GM23338 (cell line): ENCODE results near the gene GCK. TPM values are rescaled to one million over a fixed set of nuclear protein-coding genes. Genes with fewer than 3 reads are reported as not detected.

Experiments used
- ATAC-seq: fragments of 200-7000 bp; cut with Tn5 transposase; 3 replicates; pipeline ENCODE4 v1.9.1; 2020
- DNase-seq: peaks from one replicate; pipeline ENCODE4 v3.0.0-alpha.2; 2015; ENCODE audit warnings: low spot score
- H2AFZ ChIP-seq: fragments of 200-600 bp; sonication (generic); 2 replicates; pipeline ENCODE4 v1.8.0; 2016; ENCODE audit warnings: antibody characterized with exemption, mild to moderate bottlenecking, moderate library complexity
- H3F3A ChIP-seq: fragments of 200-600 bp; sonication (generic); replicated peaks from 2 replicates; pipeline ENCODE4 v1.8.0; 2017; ENCODE audit warnings: antibody characterized with exemption, mixed run types, low read depth
- H3K27ac ChIP-seq: fragments of 200-600 bp; sonication (generic); 2 replicates; pipeline ENCODE4 v1.6.1; 2016; ENCODE audit warnings: low read depth
- H3K27me3 ChIP-seq: fragments of 200-600 bp; sonication (generic); 2 replicates; pipeline ENCODE4 v1.8.0; 2016; ENCODE audit warnings: mild to moderate bottlenecking, mixed run types, moderate library complexity; ENCODE audit not compliant: insufficient read depth
- H3K36me3 ChIP-seq: fragments of 200-600 bp; sonication (generic); 2 replicates; pipeline ENCODE4 v1.8.0; 2016; ENCODE audit warnings: mild to moderate bottlenecking; ENCODE audit not compliant: insufficient read depth
- H3K4me1 ChIP-seq: fragments of 200-600 bp; sonication (generic); 2 replicates; pipeline ENCODE4 v1.8.0; 2016; ENCODE audit warnings: mild to moderate bottlenecking, moderate library complexity; ENCODE audit not compliant: insufficient read depth
- H3K4me2 ChIP-seq: fragments of 200-600 bp; sonication (generic); 2 replicates; pipeline ENCODE4 v1.7.1; 2017; ENCODE audit warnings: mixed run types
- H3K4me3 ChIP-seq: fragments of 200-600 bp; sonication (generic); 2 replicates; pipeline ENCODE4 v1.6.1; 2016; ENCODE audit warnings: mixed run types
- H3K79me2 ChIP-seq: fragments of 200-600 bp; sonication (generic); replicated peaks from 2 replicates; pipeline ENCODE4 v1.8.0; 2017; ENCODE audit warnings: mild to moderate bottlenecking; ENCODE audit not compliant: insufficient read depth
- H3K9me2 ChIP-seq: fragments of 200-600 bp; sonication (generic); 2 replicates; pipeline ENCODE4 v1.8.0; 2017; ENCODE audit not compliant: insufficient read depth
- H4K20me1 ChIP-seq: fragments of 200-600 bp; sonication (generic); replicated peaks from 2 replicates; pipeline ENCODE4 v1.8.0; 2017; ENCODE audit warnings: mild to moderate bottlenecking; ENCODE audit not compliant: insufficient read depth
- H3K27ac Mint-ChIP-seq: 2 replicates; pipeline ENCODE4 v1.8.0; 2020; ENCODE audit warnings: inconsistent platforms, mild to moderate bottlenecking, moderate library complexity, mixed read lengths
- H3K27me3 Mint-ChIP-seq: 3 replicates; pipeline ENCODE4 v1.8.0; 2022; ENCODE audit warnings: low read depth, mild to moderate bottlenecking, moderate library complexity, mixed read lengths, inconsistent platforms; ENCODE audit not compliant: insufficient read depth, poor library complexity
- H3K36me3 Mint-ChIP-seq: 3 replicates; pipeline ENCODE4 v1.8.0; 2021; ENCODE audit warnings: low read depth, mild to moderate bottlenecking, inconsistent platforms, moderate library complexity, mixed read lengths
- H3K4me1 Mint-ChIP-seq: 3 replicates; pipeline ENCODE4 v1.8.0; 2020; ENCODE audit warnings: mild to moderate bottlenecking, inconsistent platforms, mixed read lengths
- H3K4me3 Mint-ChIP-seq: 3 replicates; pipeline ENCODE4 v1.8.0; 2021; ENCODE audit warnings: moderate library complexity, mild to moderate bottlenecking, inconsistent platforms, mixed read lengths
- H3K9me3 Mint-ChIP-seq: 3 replicates; pipeline ENCODE4 v1.8.0; 2020; ENCODE audit warnings: moderate library complexity, mild to moderate bottlenecking, inconsistent platforms, mixed read lengths
- CREB1 ChIP-seq: fragments of 250-450 bp; sonication (Bioruptor Pico); IDR thresholded peaks from 2 replicates; pipeline ENCODE4 v1.5.0; 2020; ENCODE audit warnings: low read depth, mild to moderate bottlenecking, moderate library complexity
- CTCF ChIP-seq, 2 experiments: fragments of 200-600 bp in 1 of 2; sonication (generic) in 1 of 2; conservative IDR thresholded peaks; 2 replicates each; pipeline versions ENCODE4 v1.5.1 to v1.6.1; 2016 to 2017; ENCODE audit warnings: antibody characterized with exemption in 2 of 2, low read depth in 2 of 2, mild to moderate bottlenecking in 2 of 2, moderate library complexity in 1 of 2
- ETS1 ChIP-seq: IDR thresholded peaks from 2 replicates; pipeline ENCODE4 v1.6.1; 2016; ENCODE audit warnings: antibody characterized with exemption
- EZH2 ChIP-seq: fragments of 200-600 bp; sonication (generic); IDR thresholded peaks from one replicate; pipeline ENCODE4 v1.8.0; 2017; ENCODE audit warnings: antibody characterized with exemption, mild to moderate bottlenecking, low read depth; ENCODE audit not compliant: unreplicated experiment
- EZH2phosphoT487 ChIP-seq: fragments of 200-600 bp; sonication (generic); IDR thresholded peaks from one replicate; pipeline ENCODE4 v1.8.1; 2018; ENCODE audit warnings: antibody characterized with exemption; ENCODE audit not compliant: unreplicated experiment
- JUNB ChIP-seq: IDR thresholded peaks from one replicate; pipeline ENCODE4 v1.6.1; 2016; ENCODE audit warnings: antibody characterized with exemption; ENCODE audit not compliant: unreplicated experiment
- NANOG ChIP-seq: IDR thresholded peaks from 2 replicates; pipeline ENCODE4 v1.6.1; 2016; ENCODE audit warnings: antibody characterized with exemption, borderline replicate concordance
- POLR2AphosphoS5 ChIP-seq: IDR thresholded peaks from 2 replicates; pipeline ENCODE4 v1.6.1; 2016; ENCODE audit warnings: antibody characterized with exemption, low read depth
- REST ChIP-seq: IDR thresholded peaks from one replicate; pipeline ENCODE4 v1.6.1; 2018; ENCODE audit warnings: antibody characterized with exemption; ENCODE audit not compliant: unreplicated experiment
- STAT1 ChIP-seq: IDR thresholded peaks from one replicate; pipeline ENCODE4 v1.6.1; 2016; ENCODE audit warnings: antibody characterized with exemption; ENCODE audit not compliant: unreplicated experiment
- ZNF114 ChIP-seq: fragments of 250-450 bp; sonication (Bioruptor Pico); IDR thresholded peaks from 2 replicates; pipeline ENCODE4 v1.5.0; 2020; ENCODE audit warnings: mild to moderate bottlenecking, moderate library complexity
- ZNF331 ChIP-seq: fragments of 250-450 bp; sonication (Bioruptor Pico); IDR thresholded peaks from 2 replicates; pipeline ENCODE4 v1.5.0; 2020; ENCODE audit warnings: low read depth, mild to moderate bottlenecking, moderate library complexity
- polyA plus RNA-seq: library from polyadenylated mRNA; unstranded; fragments of >200 nt; fragmentation: Nextera tagmentation; extraction: Ambion mirVana; gene quantifications from 2 replicates; pipeline ENCODE4 v1.2.1, GENCODE V29; 2016
- total RNA-seq: library from RNA; depleted of rRNA; stranded (reverse); fragments of >200 nt; shearing (Covaris generic); gene quantifications from 2 replicates; pipeline ENCODE4 v1.2.3, GENCODE V29; 2014
- TF ChIP-seq, protein P1 (sequence below): fragments of 250-450 bp; sonication (Bioruptor Pico); IDR thresholded peaks from 2 replicates; pipeline ENCODE4 v1.5.0; 2020; ENCODE audit warnings: mild to moderate bottlenecking, moderate library complexity

The GCK gene
- total and polyA plus RNA-seq, 2 experiments from 2014 or later, result 6.1 to 7.3 TPM

GRCh38 chr7:44176486-44176885, 12.8 kb downstream of the GCK start:
- Histone ChIP-seq H3K4me1 (no peaks in the 10 kb centered on the region), H3K4me2 (no peak overlapping the region), H3K79me2 (no peaks in the 10 kb centered on the region), H3K4me3 (no peak overlapping the region), H3K9me2 (0 out of 2 replicates have a peak, but pooled peaks cover 4% of the 10 kb centered on the region), H3K27ac (no peak overlapping the region), H4K20me1 (no peaks in the 10 kb centered on the region), H3K36me3 (no peaks in the 10 kb centered on the region), H3K27me3 (no peaks in the 10 kb centered on the region), H3F3A (no peaks in the 10 kb centered on the region), H2AFZ (no peak overlapping the region)
- no peaks in the 10 kb centered on the region for H3K9me3 Mint-ChIP-seq
- no peak for DNase-seq
- no peaks in the 10 kb centered on the region for H3K36me3 Mint-ChIP-seq
- H3K4me3 Mint-ChIP-seq, result no peak overlapping the region
- H3K27ac Mint-ChIP-seq, result no peak overlapping the region
- peaks cover 8% of the 10 kb centered on the region for H3K27me3 Mint-ChIP-seq
- ATAC-seq, result no peak
- TF ChIP-seq ETS1 (no peak), ZNF331 (CRISPR knock-in tag) (no peak), EZH2 (no peak), NANOG (no peak), STAT1 (no peak), CTCF (conservative IDR thresholded peaks at IDR 0.05; ENCODE audit: low read depth in 2 of 2) (no peak), POLR2AphosphoS5 (no peak), CREB1 (CRISPR knock-in tag) (no peak), REST (no peak), JUNB (no peak), ZNF114 (no peak), EZH2phosphoT487 (no peak)
- TF ChIP-seq, protein P1, sequence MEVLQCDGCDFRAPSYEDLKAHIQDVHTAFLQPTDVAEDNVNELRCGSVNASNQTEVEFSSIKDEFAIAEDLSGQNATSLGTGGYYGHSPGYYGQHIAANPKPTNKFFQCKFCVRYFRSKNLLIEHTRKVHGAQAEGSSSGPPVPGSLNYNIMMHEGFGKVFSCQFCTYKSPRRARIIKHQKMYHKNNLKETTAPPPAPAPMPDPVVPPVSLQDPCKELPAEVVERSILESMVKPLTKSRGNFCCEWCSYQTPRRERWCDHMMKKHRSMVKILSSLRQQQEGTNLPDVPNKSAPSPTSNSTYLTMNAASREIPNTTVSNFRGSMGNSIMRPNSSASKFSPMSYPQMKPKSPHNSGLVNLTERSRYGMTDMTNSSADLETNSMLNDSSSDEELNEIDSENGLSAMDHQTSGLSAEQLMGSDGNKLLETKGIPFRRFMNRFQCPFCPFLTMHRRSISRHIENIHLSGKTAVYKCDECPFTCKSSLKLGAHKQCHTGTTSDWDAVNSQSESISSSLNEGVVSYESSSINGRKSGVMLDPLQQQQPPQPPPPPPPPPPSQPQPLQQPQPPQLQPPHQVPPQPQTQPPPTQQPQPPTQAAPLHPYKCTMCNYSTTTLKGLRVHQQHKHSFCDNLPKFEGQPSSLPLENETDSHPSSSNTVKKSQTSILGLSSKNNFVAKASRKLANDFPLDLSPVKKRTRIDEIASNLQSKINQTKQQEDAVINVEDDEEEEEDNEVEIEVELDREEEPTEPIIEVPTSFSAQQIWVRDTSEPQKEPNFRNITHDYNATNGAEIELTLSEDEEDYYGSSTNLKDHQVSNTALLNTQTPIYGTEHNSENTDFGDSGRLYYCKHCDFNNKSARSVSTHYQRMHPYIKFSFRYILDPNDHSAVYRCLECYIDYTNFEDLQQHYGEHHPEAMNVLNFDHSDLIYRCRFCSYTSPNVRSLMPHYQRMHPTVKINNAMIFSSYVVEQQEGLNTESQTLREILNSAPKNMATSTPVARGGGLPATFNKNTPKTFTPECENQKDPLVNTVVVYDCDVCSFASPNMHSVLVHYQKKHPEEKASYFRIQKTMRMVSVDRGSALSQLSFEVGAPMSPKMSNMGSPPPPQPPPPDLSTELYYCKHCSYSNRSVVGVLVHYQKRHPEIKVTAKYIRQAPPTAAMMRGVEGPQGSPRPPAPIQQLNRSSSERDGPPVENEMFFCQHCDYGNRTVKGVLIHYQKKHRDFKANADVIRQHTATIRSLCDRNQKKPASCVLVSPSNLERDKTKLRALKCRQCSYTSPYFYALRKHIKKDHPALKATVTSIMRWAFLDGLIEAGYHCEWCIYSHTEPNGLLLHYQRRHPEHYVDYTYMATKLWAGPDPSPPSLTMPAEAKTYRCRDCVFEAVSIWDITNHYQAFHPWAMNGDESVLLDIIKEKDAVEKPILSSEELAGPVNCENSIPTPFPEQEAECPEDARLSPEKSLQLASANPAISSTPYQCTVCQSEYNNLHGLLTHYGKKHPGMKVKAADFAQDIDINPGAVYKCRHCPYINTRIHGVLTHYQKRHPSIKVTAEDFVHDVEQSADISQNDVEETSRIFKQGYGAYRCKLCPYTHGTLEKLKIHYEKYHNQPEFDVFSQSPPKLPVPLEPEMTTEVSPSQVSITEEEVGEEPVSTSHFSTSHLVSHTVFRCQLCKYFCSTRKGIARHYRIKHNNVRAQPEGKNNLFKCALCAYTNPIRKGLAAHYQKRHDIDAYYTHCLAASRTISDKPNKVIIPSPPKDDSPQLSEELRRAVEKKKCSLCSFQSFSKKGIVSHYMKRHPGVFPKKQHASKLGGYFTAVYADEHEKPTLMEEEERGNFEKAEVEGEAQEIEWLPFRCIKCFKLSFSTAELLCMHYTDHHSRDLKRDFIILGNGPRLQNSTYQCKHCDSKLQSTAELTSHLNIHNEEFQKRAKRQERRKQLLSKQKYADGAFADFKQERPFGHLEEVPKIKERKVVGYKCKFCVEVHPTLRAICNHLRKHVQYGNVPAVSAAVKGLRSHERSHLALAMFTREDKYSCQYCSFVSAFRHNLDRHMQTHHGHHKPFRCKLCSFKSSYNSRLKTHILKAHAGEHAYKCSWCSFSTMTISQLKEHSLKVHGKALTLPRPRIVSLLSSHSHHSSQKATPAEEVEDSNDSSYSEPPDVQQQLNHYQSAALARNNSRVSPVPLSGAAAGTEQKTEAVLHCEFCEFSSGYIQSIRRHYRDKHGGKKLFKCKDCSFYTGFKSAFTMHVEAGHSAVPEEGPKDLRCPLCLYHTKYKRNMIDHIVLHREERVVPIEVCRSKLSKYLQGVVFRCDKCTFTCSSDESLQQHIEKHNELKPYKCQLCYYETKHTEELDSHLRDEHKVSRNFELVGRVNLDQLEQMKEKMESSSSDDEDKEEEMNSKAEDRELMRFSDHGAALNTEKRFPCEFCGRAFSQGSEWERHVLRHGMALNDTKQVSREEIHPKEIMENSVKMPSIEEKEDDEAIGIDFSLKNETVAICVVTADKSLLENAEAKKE (CRISPR knock-in tag), result no peak
- peaks cover 10% of the 10 kb centered on the region; the same call in 2 of the 3 replicates for H3K4me1 Mint-ChIP-seq
